Amygdala (tissue), 56 donors: ENCODE data around the gene PRR15L.
A peak's percentile ranks its signal among the peaks of the same experiment; 100 is the strongest.

Experiments used
- DNase-seq, 56 donors: peaks; one replicate each; lab custom pipeline; 2025; lab: John Stamatoyannopoulos, UW

Gene PRR15L

GRCh38 chr17:47964856-47965255, 7.2 kb upstream of the PRR15L start:
- DNase-seq: no peak

DNA sequence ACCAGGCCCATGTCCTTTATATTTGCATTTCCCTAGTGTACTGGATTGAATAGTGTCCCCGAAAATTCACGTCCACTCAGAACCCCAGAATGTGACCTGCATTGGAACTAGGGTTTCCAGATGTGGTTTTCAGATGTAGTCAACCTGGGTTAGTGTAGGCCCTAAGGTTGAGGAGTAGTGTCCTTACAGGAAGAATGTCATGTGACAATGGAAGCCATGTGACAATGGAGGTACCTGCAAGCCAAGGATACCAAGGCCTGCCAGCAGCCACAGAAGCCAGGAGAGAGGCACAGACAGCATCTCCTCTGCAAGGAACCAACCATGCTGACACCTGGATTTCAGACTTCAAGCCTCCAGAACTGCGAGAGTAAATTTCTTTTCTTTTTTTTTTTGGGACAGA, 5.2 kb upstream of the PRR15L start:
- no peak for DNase-seq

DNA sequence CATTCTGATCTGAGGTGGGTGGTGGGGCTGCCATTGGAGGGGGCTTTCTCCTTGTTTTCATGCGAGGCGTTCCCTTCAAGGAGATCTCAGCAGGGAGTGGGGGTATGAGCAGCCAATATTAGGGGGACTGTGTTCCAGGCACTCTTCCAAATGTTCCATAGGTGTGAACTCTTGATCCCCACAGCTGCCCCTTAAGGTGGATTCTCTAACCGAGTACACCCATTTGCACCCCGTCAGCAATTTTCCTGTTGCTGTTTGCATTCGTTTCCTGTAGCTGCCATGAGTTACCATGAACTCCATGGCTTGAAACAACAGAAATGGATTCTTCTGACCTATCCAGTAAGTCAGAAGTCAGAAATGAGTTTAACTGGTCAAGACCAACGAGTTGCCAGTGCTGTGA, 3.7 kb upstream of the PRR15L start:
- DNase-seq: no peak

DNA sequence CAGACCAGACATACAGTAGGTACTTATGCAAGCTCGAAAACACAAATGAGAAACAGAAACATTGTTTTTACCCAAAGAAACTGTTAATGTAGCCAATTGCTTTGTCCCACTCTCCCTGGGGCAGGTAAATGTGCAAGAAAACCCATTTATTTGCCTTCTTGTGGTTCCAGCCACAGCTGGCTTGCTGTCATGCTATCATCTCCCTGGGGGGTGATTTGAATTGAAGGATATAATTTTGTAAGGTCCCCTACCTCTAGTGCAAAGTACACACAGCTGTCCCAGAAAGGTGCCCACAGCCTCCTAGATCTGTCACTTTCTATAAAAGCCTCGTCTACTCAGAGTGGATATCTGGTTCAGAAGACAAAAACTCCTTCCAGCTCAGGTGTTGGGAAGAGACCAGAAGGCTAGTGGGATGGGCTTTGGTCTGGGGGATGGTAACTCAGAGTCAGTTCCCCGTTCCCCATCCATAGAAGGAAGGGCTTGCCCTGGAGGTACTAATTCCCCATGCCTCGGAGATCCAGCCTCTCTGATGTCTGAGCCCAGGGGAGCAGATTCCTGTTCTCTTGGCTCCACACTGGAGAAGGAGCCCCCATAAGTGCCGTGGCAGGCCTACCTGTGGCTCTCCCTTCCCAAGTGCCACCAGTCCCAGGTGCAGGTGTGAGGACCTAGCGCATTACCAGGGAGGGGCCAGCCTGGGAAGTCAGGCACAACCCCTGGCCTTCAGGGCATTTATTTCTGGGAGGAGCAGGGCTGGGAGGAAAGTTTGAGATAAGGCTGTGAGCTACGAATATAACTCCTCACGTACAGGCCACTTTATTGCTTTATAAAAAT, 2.4 kb upstream of the PRR15L start:
- no peak for DNase-seq

DNA sequence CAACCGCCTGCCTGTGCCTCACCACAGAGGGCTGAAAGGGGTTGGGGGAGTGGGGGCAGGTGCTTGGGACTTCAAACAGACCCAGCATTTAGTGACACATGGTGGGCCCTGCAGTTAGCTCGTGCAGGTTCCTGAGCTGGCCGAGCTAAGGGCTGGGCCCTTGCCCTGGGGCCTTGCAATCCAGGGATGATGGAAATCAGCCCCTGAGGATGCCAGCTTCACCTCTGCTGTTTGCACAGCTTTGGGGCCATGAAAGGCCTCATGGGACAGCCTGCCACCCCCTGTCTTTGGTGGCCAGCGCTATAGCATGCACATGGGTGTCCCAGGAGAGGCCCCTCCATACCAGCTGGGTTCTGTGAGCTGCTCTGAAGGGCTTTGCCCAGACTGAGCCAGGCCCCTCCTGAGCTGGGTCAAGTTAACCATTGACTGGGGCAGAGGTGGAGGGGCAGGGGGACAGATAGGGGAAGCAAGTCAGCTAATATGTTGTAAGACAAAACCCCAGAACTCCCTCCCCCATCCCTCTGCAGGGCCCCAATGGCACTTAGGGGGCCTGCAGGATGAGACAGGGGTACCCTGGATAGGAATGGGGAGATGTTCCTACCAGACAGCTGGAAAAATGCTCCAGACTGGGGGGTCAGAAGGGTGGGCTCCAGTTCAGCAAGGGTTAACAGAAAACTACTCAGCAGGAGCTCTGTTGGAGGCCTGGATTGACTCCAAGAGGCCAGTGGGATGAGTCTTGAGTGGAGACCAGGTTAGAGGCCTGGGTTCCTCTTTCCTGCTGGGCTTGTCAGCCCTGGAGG, 692 bp downstream of the PRR15L start:
- no peak for DNase-seq

GRCh38 chr17:47955497-47956461, 1.9 kb downstream of the PRR15L start:
- no peak for DNase-seq

GRCh38 chr17:47953909-47954308, 3.8 kb downstream of the PRR15L start:
- DNase-seq: no peak

DNA sequence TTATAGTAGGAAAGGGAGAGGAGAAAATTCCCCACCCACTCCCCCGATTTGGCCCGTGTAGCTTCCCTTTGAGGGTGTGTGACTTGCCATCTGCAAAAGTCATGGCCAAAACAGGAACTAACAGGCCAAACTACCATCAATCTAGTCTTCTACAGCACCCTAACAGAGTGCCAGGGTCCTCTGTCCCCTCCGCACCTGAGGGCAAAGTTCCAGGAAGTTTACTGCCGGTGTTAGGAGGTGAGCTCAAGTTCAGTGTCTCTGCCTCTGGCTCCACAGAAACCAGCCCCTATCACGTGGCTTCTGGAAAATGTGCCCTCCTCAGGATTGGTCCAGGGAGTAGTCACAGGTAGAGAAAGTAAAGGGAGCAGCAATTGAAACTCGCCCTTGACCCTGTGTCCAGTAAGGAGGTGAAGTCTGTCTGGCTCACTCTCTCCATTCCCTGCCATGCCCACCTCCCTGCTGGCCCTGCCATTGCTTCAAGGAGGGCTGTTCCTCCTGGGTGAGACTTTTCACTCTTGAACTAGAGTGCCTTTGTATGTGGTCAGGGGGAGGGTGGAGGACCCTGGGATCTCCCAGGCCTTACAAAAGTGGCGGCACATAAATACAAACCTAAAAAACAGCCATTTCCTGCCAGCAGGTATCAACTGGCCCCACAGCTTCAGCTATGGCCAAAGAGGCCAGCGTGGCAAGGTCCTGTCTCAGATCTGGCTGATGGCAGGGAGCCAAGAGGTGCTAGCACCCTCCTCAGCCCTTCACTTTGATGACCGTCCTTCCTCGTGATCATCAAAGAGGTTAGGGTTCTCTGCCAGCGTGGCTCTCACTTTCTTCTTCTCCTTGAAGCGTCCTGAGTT, 5.3 kb downstream of the PRR15L start:
- DNase-seq: no peak

DNA sequence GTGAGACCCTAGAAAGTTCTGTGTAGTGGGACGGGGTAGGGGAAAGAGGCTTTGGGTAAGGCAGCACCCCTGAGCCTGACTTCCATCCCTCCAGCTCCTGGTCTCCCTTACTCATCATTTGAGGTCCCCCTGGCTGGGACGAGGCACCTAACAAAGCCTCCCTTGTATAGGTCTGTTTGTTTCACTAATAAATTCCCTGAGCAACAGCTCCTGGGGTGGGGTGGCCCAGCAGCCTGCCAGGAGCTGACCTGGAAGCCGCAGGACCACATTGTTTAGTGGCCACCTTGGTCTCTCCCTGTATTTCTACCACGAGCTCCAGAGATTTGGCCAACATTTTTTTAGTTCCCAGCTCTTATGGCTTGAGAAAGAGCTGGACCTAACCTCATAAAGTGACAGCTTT, 7.2 kb downstream of the PRR15L start:
- DNase-seq: no peak

GRCh38 chr17:47949946-47950345, 7.7 kb downstream of the PRR15L start:
- DNase-seq: peak in 2 of 56 donors; percentile 3 to 5

GRCh38 chr17:47949197-47949759, 8.4 kb downstream of the PRR15L start:
- peak in 53 of 56 donors; percentile 24 to 88 (median 66) for DNase-seq

DNA sequence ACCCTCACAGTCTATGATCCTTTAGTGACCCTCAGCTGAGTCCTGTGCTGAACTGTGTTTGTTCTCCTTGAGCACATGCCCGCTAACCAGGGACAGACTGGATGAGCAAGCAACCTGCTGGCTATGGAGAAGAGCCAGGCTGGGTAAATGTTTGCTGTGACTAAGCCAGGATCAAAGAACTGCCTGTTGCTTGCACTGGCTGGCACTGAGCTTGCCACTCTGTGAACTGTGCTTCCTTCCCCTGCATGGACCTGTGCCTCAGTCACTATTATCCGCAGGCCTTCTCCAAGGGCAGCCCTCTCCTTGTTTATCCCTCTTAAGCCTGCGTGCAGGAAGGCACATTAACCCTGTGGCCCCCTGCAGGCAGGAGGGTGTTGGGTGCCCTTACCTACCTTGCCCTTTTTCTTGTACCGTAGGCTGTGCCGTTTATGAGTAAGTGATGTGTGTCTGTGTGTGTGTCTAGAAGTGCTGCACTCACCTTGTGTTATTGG, 8.9 kb downstream of the PRR15L start:
- no peak for DNase-seq

- peak in 33 of 56 donors; percentile 2 to 73 (median 20) for DNase-seq
These were observed 10.7 kb downstream of the PRR15L start for GRCh38 chr17:47946929-47947397.

- no peak for DNase-seq
These were observed 11.2 kb downstream of the PRR15L start for GRCh38 chr17:47946516-47946915.

- DNase-seq: peak in 20 of 56 donors; percentile 7 to 66 (median 32)
These were observed 11.9 kb downstream of the PRR15L start for GRCh38 chr17:47945529-47946508.

GRCh38 chr17:47945080-47945479, 12.6 kb downstream of the PRR15L start:
- peak in 35 of 56 donors; percentile 8 to 81 (median 38) for DNase-seq

DNA sequence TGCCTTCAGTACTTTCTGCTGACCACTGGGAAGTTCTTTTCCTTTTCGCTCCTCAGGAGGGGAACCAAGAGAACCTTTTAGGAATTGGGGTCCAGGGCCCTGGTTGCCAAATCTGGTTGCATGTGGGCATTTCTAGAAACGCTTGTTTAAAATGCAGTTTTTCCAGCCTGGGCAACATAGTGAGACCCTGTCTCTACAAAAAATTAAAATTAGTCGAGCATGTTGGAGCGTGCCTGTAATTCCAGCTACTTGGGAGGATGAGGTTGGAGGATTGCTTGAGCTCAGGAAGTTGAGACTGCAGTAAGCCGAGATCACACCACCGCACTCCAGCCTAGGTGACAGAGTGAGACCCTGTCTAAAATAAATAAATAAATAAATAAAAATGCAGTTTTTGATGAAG, 15.1 kb downstream of the PRR15L start:
- DNase-seq: no peak

DNA sequence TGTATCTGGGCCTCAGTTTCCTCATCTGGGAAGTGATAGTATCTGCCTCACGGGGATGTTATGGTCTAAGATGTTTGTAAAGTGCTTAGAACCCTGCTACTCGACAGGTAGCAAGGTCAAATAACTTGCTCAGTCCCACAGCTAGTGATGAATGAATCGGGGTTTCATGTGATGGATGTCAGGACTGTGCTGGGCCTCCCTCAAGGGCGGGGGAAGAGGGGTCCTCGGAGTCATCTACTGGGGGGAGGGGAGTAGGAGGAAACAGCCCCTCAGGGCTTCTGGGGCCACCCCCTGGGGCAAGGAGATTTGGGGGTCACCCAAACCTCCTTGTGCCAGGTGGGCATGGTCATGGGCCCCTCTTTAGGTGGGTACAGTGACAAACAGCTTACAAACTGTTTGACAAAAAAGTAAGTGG, 15.6 kb downstream of the PRR15L start:
- DNase-seq: no peak
